ENCODE results near the gene CMTM6. TPM values are rescaled to one million over a fixed set of nuclear protein-coding genes. Genes with fewer than 3 reads are reported as not detected.
"Not testable (repeated sequence)": the region's sequence is repeated elsewhere in the genome, so short reads cannot be mapped to it uniquely, and the experiment has no call there.

Gene CMTM6
- total RNA-seq, 1 donor = 155 TPM

- Histone ChIP-seq H3K27me3 (ENCODE audit: insufficient read depth, low read length) (no peaks in the 10 kb centered on the region), H3K4me3 (ENCODE audit: low read length) (no peak overlapping the region), H3K4me1 (ENCODE audit: insufficient read depth, low read length) (peaks cover 16% of the 10 kb centered on the region), H3K9me3 (ENCODE audit: low read depth, low read length) (no peaks in the 10 kb centered on the region)
Measured at GRCh38 chr3:32488474-32489008, 14.1 kb downstream of the CMTM6 start.

DNA sequence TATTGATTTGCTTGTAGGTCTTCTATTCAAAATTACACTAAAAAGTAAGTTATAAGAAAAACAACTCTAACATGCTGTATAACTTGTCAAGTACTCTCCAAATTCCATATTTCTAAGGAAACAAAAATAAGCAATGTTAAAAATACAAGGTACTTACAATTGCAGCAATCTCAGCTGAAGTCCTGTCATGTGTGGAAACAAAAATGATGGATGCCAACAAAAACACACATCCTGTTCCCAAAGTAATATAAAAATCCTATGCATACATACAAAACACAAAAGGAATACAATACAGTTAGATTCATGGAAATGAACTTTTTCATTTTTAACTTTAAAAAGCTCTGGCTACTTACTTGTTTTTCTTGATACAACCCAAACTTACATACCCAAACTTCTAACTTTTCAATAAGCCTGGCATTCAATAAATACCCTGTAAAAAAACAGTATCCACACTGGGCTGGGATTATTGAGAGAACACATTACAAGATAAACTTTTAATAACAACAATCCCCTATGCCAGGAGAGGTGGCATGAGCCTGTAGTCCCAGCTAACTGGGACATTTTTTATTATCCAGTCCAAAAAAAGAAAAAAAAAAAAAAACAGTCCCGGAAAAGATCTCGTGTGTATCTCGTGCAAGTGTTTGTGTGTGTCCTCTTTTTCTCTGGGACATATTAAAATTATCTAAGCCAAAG, 14.7 kb downstream of the CMTM6 start:
- Histone ChIP-seq H3K4me1 (ENCODE audit: insufficient read depth, low read length) (peaks cover 11% of the 10 kb centered on the region), H3K27me3 (ENCODE audit: insufficient read depth, low read length) (no peaks in the 10 kb centered on the region), H3K9me3 (ENCODE audit: low read depth, low read length) (no peaks in the 10 kb centered on the region), H3K4me3 (ENCODE audit: low read length) (no peak overlapping the region)

DNA sequence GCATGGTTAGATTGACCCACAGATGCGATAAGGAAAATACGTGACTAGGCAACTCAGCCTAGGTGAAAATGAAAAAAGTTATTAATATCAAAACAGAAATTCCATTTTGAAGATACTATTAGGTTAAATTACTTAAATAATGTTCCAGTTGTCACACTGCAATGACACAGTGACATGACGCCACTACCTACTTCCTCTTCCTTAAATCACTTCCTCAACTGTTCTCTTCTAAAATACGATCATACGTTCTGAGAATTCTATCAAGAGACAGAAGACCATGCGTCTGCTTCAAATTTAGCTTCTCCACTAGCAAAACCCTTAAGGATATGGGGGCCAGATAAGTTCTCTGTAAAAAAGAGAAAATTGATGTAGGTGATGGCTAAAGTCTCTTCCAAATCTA, 18.2 kb downstream of the CMTM6 start:
- H3K9me3 ChIP-seq (ENCODE audit: low read depth, low read length) = no peaks in the 10 kb centered on the region
- H3K4me1 ChIP-seq (ENCODE audit: insufficient read depth, low read length) = peaks cover 11% of the 10 kb centered on the region
- H3K4me3 ChIP-seq (ENCODE audit: low read length) = no peak overlapping the region
- H3K27me3 ChIP-seq (ENCODE audit: insufficient read depth, low read length) = no peaks in the 10 kb centered on the region

GRCh38 chr3:32483772-32484171, 18.9 kb downstream of the CMTM6 start:
- Histone ChIP-seq H3K4me1 (ENCODE audit: insufficient read depth, low read length) (peaks cover 15% of the 10 kb centered on the region), H3K9me3 (ENCODE audit: low read depth, low read length) (no peaks in the 10 kb centered on the region), H3K27me3 (ENCODE audit: insufficient read depth, low read length) (no peaks in the 10 kb centered on the region), H3K4me3 (ENCODE audit: low read length) (no peak overlapping the region)

DNA sequence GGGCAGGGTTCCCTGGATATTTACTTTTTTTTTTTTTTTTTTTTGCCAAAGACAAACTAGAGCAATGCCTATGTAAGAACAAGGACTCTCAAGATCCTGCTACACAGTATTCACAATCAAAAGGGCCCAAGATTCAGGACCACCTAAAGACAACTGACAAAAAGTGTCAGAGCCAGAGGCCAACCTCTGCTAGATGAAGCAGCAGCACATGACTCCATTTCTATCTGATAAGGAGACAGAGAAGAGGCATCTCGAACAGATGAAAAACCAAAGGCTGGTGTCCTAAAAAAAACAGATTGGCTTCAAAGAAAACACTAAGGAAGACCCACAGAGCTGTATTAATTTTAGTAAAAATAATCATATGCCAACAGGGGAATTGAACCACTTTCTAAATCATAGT, 20.0 kb downstream of the CMTM6 start:
- Histone ChIP-seq H3K4me1 (ENCODE audit: insufficient read depth, low read length) (peaks cover 23% of the 10 kb centered on the region), H3K27me3 (ENCODE audit: insufficient read depth, low read length) (no peaks in the 10 kb centered on the region), H3K9me3 (ENCODE audit: low read depth, low read length) (no peaks in the 10 kb centered on the region), H3K4me3 (ENCODE audit: low read length) (no peak overlapping the region)

GRCh38 chr3:32481791-32482631, 20.6 kb downstream of the CMTM6 start:
- H3K4me3 ChIP-seq (ENCODE audit: low read length) = no peak overlapping the region
- no peaks in the 10 kb centered on the region for H3K27me3 ChIP-seq (ENCODE audit: insufficient read depth, low read length)
- no peaks in the 10 kb centered on the region for H3K9me3 ChIP-seq (ENCODE audit: low read depth, low read length)
- peaks cover 29% of the 10 kb centered on the region for H3K4me1 ChIP-seq (ENCODE audit: insufficient read depth, low read length)

GRCh38 chr3:32480604-32481003, 22.0 kb downstream of the CMTM6 start:
- Histone ChIP-seq H3K9me3 (ENCODE audit: low read depth, low read length) (no peaks in the 10 kb centered on the region), H3K4me3 (ENCODE audit: low read length) (no peak overlapping the region), H3K27me3 (ENCODE audit: insufficient read depth, low read length) (no peaks in the 10 kb centered on the region), H3K4me1 (ENCODE audit: insufficient read depth, low read length) (peaks cover 29% of the 10 kb centered on the region)

DNA sequence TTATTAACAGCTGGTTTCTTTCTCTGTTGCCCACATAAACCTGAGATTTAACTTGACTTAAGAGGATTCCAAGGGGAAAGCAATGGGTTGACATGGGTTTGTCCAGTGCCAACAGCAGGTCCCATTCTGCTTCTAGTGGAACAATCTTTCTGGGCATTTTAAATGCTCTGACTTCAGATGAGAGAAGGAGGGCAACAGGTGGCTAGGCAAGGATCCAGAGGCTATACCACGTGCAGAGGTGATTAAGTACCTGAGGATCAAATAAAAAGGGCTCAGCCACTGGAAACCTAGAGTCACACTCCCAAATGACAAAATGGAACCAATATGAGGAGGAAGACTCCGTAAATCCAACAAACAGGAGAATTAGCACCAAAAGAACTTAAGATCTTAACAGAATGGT, 28.5 kb downstream of the CMTM6 start:
- peaks cover 54% of the 10 kb centered on the region for H3K4me1 ChIP-seq (ENCODE audit: insufficient read depth, low read length)
- H3K27me3 ChIP-seq (ENCODE audit: insufficient read depth, low read length) = no peaks in the 10 kb centered on the region
- no peak overlapping the region for H3K4me3 ChIP-seq (ENCODE audit: low read length)
- no peaks in the 10 kb centered on the region for H3K9me3 ChIP-seq (ENCODE audit: low read depth, low read length)

GRCh38 chr3:32472151-32472550, 30.5 kb downstream of the CMTM6 start:
- not testable (repeated sequence) for H3K27me3 ChIP-seq (ENCODE audit: insufficient read depth, low read length); H3K9me3 ChIP-seq (ENCODE audit: low read depth, low read length); H3K4me3 ChIP-seq (ENCODE audit: low read length)
- H3K4me1 ChIP-seq (ENCODE audit: insufficient read depth, low read length) = peaks cover 51% of the 10 kb centered on the region

DNA sequence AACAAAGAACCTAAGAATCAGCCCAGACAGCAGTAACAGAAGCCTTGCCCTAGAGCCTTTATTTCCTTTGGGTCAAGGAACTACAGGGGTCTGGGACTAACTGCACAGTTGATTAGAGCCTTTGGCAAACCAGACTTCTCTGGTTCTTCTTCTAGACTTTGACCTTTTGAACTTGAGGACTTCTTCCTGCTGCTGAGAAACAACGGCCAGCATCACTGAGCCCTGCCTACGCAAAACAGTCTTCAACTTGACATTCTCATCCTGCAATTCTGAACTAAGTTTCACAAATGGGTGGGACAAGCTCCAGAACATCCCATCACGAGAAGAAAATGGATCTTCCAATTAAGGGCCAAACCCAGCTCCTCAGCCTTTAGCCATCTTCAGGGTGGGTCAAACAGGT, 31.4 kb downstream of the CMTM6 start:
- H3K4me1 ChIP-seq (ENCODE audit: insufficient read depth, low read length) = peaks cover 52% of the 10 kb centered on the region
- H3K9me3 ChIP-seq (ENCODE audit: low read depth, low read length) = no peaks in the 10 kb centered on the region
- H3K27me3 ChIP-seq (ENCODE audit: insufficient read depth, low read length) = no peaks in the 10 kb centered on the region
- no peak overlapping the region for H3K4me3 ChIP-seq (ENCODE audit: low read length)

DNA sequence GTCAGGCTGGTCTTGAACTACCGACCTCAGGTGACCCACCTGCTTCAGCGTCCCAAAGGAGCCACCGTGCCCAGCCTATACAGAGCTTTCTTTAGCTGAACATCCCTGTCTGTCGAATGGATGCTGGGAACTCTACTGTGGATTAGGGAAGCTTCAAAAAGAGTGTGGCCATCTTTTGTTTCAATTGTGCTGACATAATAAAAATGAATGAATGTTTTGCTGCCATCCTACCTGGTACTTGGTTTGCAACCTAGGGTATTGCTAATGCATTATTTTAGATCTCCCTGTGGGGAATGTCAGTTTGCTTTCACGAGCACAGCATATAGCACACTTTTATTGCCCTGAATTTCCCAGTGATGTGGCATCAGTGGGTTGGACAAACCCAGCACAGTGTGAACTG, 32.3 kb downstream of the CMTM6 start:
- Histone ChIP-seq H3K27me3 (ENCODE audit: insufficient read depth, low read length) (no peaks in the 10 kb centered on the region), H3K4me1 (ENCODE audit: insufficient read depth, low read length) (peaks cover 52% of the 10 kb centered on the region)

DNA sequence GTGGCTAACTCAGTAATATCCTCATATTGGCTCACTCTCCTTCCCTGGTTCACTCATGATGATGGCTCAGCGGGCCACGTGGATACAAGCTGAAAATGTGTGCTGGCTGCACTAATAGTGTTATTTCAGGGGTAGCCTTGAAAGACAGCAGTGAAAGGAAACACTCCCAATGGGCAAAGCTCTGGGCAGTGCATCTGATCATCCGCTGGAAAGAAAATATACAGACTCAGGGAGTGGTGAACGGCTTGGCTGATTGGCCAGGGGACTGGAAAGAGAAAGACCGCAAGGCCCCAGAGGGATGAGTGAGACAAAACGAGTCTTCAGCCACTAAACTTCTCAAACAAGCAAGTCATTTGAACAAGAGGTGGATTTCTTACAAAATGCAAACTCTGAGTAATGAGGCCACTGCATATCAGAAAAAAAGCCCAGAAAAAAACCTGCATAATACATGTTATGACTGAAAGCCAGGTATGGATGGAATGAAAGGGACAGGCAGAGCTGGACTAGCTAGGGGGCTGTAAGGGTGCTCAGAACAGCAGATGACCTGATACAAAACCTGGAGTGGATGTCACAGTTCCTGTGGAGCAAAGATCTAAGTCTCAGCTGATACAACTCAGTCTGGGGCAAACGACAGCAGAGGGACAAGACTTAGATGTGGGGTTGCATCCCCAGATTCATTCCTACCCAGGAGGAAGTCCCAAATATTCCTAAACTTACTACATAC, 33.3 kb downstream of the CMTM6 start:
- H3K4me1 ChIP-seq (ENCODE audit: insufficient read depth, low read length) = peaks cover 52% of the 10 kb centered on the region

More for the DNA sequence above, 32.3 kb downstream of the CMTM6 start:
- Histone ChIP-seq H3K9me3 (ENCODE audit: low read depth, low read length) (no peaks in the 10 kb centered on the region), H3K4me3 (ENCODE audit: low read length) (no peak overlapping the region)

GRCh38 chr3:32467333-32468070, 35.1 kb downstream of the CMTM6 start:
- peaks cover 40% of the 10 kb centered on the region for H3K4me1 ChIP-seq (ENCODE audit: insufficient read depth, low read length)
- H3K4me3 ChIP-seq (ENCODE audit: low read length) = peak overlapping the region; percentile 38
- H3K9me3 ChIP-seq (ENCODE audit: low read depth, low read length) = no peaks in the 10 kb centered on the region
- no peaks in the 10 kb centered on the region for H3K27me3 ChIP-seq (ENCODE audit: insufficient read depth, low read length)

More for the DNA sequence above, 33.3 kb downstream of the CMTM6 start:
- no peaks in the 10 kb centered on the region for H3K9me3 ChIP-seq (ENCODE audit: low read depth, low read length)
- H3K4me3 ChIP-seq (ENCODE audit: low read length) = no peak overlapping the region
- no peaks in the 10 kb centered on the region for H3K27me3 ChIP-seq (ENCODE audit: insufficient read depth, low read length)

DNA sequence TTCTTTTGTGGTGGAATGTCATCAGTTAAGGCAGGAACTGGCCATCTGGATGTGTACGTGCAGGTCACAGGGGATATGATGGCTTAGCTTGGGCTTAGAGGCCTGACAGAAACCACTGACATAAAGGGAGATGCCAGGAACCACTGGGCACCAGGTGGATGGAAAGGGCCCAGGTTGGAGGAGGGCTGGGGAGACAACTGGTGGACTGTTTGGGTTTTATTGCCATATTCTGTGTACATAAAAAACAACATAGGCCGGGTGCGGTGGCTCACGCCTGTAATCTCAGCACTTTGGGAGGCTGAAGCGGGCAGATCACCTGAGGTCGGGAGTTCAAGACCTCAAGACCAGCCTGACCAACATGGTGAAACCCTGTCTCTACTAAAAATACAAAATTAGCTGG, 35.8 kb downstream of the CMTM6 start:
- not testable (repeated sequence) for H3K4me3 ChIP-seq (ENCODE audit: low read length); H3K27me3 ChIP-seq (ENCODE audit: insufficient read depth, low read length); H3K9me3 ChIP-seq (ENCODE audit: low read depth, low read length)
- peaks cover 43% of the 10 kb centered on the region for H3K4me1 ChIP-seq (ENCODE audit: insufficient read depth, low read length)

Data from mononuclear cell (primary cell).